Measurements from ENCODE around the gene FOXP1.

FOXP1 gene

DNA sequence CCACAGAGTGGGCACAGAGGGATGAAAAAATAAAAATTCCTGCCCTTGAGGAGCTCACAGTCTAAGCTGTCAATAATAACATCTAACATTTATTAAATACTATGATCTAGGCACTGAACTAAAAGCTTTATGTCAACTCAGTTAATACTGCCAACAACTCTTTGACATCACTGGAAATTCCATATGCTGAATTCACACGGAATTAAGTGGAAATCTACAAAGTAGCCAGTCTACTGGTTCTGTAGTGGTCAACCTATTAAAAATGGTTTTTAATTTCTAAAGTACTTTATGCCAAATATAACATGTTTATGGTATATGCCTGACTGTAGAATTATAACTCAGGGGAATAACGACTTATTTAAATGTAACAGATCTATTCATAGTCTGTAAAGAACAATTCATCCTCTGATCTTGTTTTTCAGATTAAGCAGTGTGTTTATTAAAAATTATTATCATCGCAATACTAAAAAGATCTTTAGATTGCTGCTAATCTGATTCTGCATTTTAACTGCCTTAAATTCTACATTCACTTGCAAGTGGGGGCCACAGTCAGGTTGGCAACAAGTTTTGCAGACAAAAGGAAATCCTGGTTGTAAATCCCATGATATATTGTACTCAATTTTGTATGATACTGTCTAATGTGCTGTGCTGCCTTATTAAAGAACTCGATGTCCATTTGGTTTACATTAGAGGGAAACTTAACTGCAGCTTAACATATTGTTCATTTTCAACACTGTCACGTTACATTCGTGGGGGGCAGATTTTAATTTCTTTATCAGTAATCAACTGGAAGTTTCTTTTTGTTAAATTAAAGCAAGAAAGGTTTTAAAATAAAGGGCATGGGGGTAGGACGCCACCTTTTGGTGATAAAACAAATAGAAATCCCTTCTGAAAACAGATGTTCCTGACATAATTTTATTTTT is 2.6 kb upstream of the FOXP1 start:
- DNase-seq: peak in 1 of 2 donors; percentile 40

GRCh38 chr3:71585131-71585530 is 1.6 kb upstream of the FOXP1 start:
- DNase-seq: no peak

- peak; percentile 69 to 74 for DNase-seq
These were observed 975 bp upstream of the FOXP1 start for GRCh38 chr3:71584394-71585011.

DNA sequence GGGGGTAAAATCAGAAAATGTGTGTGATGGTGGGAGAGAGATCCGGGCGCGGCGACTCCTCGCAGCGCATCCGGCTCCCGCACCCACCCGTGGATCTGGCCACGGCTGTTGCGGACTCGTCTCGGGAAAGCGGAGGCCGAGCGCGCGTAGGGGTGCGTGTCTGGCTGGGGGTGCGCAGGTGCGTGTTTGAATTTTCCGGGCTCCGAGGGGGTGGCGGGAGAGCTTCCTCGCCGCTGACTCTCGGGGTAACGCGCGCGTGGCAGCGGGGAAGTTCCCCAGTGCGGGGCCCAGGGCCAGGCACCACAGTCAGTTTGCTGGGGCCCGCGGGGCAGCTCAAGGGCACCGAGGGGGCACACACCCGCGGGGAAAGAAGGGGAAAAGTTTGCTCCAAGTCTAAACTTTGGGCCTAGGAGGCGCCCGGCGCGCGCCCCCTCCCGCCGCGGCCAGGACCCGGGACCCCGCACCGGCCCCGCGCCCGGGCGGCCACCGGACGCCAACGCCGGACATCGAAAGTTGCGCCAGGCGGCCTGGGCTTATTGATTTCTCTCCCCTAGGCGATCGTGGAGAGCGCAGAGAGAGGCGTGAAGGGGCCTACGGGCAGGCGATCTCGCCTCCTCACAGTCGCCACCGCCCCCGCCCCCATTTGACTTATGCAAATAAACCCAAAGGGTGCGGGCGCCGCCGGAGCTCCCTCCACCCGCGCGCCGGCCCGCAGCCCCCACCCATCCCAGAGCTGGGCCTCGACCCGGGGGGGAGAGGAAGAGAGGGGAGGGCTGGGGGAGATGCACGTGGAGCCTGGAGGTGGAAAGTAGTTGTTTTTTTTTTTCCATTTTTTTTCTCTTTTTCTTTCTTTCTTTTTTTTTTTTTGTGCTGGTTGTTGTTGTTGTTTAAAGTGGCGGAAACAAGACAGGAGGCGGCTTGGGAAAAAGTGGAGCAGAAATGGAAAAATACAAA is 639 bp downstream of the FOXP1 start:
- peak; percentile 83 to 85 for DNase-seq

DNA sequence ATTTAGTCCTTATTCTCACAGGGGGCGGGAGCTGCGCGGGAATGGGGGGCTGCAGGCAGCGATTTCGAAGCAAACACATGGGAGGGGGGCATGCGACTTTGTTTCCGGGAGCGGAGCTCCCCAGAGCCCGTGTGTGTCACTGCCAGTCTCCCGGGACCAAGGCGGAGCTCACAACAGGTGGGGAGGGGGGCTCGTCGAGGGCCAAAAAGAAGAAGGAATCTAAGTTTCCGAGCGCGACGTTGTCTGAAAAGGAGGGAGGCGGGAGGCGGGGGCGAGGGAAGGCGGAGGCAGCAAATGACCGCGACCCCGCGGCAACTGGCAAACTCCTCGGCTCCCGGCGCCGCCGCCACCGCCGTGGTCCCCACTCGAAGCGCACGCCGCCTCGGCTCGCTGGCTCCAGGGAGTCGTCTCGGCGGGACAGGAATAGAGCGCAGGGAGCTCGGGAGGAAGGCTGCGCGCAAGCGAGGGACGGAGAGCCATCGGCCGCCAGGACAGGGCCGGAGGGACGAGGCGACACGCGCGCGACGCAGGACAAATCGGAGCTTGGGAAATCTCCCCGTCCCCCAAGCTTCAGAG is 1.4 kb downstream of the FOXP1 start:
- peak; percentile 67 to 69 for DNase-seq

DNA sequence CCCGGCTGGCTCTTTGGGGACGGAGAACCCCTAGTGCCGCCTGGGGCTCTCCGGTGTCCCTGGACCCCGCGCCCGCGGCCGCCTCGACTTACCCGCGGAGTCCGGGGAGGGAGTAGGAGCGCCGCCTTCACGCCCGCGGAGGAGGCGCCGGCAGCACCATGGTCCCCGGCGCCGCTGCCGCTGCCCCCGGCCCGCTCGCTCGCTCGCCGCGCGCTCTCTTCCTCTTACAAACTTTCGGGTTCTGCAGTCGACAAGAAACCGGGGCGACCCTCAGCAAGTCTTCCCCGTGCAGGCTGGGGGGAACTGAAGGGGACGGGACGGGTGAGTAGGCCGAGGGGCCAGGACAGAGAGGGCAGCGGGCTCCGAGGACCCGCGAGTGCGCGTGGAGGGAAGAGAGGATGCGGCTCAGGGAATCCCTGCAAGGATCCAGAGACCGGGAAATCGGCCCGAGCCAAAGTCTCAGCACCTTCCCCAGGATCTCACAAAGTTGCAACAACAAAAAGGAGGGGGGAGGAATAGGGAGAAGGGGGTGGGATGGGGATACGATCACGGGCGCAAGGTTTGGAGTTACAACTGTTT is 2.0 kb downstream of the FOXP1 start:
- peak; percentile 48 to 50 for DNase-seq

DNA sequence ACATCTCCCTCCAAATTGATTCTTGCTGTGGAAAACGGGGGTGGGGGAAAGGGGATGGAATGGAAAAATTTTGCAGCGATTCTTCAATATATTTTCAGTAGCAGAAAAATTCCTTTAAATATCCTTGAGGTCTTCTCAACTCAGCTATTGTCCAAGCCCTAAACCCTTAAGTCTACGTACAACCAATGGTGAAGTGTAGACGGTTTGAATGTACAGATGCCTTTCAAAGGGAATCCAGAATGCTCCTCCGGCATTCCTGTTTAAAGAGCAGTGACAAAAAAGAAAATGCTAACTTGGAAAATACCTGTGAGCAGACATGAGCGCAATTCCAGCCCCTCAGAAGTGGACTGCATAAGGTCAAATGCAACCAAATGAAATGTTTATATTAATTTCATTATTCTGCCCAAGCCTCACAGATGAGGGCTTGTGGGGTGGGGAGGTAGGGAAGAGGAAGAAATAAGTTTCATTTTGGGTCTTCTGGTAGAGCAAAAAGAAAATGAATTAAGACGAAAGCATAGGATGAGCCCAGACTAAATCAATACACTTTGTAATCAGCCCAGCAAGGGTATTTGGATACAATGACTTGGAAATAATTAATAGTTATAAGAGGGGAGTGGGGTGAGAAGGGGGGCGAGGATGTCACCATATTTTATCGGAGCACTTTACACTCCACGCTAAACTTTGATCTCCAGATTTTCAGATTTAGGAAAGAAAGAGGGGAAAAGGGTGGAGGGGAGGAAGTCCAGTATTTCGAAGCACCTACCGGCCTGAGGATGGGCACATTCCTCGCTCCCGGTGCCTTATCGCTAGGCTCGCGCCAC is 2.7 kb downstream of the FOXP1 start:
- no peak for DNase-seq

- DNase-seq: no peak
These were observed 3.6 kb downstream of the FOXP1 start for GRCh38 chr3:71579935-71580406.

DNA sequence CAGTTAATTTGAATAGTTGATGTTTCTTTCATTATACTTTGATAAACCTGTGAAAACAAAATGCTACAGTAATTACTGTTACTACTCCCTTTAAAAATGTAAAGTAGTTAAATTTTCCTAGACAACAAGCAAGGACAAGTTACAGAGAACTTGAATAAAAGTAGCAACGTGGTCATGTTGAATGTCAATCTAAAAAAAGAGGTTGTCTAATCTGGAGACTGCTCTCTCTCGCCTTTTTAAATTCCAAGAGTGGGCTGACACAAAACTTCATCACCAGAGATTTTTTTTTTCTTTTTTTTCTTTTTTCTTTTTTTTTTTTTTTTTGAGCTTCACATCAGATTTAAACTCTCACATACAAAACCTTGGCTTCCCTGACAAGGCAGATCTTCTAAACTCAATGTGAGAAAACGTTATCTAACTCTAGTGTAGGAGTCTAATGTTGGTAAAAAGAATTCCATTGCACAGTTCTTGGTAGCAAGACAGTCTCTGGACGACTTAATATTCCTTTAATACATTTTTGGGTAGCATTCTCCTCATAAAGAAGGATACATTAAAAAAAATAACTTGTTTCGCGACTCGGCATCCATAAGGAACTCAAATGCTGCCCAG is 4.1 kb downstream of the FOXP1 start:
- no peak for DNase-seq

DNA sequence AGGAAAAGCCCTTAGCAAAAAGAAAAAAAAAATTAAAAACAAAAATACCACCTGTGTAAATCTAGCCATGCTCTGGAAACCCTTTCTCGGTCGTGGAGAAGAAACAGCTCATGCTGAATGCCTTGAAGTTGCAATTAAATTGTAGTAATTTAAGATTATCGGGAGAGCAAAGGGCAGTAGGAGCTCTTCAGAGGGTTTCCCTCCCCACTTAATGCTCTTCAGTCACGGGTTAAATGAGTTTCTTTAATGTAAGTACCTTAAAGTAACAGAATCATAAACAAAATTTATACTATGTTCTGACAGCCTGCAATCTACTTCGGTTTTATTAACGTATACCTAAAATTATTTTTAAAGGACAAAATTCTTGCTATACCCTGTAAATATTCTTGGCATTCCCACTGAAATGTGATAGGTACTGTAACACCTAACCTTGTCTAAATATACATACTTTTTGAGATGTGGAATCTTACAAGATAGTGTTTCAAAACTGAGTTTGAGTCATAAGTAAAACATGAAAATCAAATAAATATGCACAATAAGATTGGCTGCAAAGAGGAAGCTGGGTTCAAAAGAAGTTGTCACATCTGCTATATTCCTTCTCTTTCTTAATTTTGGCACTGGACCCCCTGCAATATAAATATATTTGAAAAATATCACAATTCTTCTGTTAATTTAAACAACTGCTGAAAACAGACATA is 5.3 kb downstream of the FOXP1 start:
- DNase-seq: no peak

DNA sequence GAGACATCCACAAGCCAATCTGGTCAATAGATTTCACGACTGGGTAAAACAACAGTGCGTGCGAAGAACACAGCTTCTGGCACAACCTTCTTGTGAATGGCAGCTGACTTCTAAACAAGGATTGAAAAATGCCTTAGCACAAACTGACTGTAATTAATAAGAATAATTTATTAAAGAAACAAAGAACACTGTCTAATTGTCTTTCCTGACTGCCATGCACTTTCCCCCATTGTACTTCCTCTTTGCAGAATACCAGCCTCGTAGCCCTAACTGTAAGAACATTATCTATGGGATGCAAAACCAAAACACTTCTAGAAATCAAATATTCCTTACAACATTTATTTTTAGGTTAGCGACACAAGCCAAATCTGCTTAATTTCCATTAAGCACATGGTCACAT is 6.5 kb downstream of the FOXP1 start:
- DNase-seq: no peak

DNA sequence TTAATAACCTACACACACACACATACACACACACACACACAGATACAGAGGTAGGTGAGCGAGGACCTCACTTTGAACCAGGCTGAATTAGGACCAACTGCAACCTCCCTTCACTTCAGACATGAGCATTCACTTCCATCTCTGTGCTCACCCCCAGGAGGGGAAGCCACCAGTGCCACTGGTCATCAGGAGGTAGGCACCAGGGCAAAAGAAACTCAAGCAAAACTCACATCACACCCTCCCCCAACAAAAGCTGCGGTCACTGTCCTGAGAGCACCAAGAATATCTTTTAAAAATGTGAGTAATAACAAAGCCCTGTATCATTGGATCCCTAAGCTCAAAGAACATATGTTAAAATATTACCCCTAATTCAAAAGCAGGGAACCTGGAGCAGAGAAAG is 8.1 kb downstream of the FOXP1 start:
- DNase-seq: no peak

DNA sequence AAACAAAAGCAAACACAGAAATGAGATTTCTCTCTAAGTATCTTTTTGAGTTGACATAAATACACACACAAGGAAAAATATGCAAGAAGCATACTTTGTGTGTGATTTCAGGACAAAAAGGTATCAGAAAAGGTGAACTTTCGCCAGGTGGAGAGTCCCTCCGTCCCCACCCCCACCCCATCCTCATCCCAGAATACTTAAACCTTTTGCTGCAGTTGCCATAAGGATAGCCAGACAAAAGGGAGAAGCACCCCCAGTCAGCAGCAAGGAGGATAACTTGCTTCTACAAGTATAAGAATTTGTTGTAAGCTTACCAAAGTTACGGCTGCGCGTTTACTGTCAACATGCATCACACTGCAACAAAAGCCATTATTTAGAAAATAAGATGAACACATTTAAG is 10.3 kb downstream of the FOXP1 start:
- no peak for DNase-seq

- no peak for DNase-seq
These were observed 13.0 kb downstream of the FOXP1 start for GRCh38 chr3:71570546-71570945.

DNA sequence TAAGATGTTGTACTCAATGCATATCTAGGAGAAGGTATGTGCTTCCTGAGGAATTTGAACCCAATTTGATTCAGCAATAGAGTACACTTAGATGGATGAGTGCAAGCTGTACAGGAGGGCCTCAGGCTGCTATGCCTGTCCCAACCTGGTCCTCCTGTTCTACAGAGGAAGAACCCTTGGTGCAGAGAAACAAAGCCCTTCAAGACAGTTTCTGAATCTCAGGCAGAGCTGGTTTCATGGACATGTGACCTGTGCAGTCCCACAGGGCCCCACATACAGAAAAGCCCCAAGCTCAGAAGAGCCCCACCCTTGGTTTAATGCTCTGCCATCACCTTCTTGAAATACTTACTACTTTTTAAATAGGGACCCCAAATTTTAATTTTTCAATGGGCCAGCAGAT is 15.3 kb downstream of the FOXP1 start:
- no peak for DNase-seq

GRCh38 chr3:71566776-71567175 is 16.8 kb downstream of the FOXP1 start:
- DNase-seq: no peak

DNA sequence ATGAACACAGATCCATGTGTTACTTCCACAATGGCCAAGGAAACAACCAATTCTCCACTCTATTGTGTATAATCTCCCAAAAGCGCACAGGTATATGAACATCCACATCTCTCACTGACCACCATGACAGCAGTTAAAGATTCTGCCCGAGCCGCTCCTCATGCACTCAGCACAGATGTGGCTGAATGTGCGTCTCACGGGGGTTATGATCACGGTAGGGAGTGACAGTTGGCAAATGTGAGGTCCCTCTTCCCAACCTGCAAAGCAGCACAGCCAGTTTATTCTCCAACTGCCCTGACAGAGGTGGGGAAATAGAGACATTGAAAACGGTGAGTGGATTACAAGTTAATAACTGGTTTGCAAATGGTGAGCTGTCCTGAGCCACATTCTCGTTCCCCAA is 17.6 kb downstream of the FOXP1 start:
- no peak for DNase-seq

DNA sequence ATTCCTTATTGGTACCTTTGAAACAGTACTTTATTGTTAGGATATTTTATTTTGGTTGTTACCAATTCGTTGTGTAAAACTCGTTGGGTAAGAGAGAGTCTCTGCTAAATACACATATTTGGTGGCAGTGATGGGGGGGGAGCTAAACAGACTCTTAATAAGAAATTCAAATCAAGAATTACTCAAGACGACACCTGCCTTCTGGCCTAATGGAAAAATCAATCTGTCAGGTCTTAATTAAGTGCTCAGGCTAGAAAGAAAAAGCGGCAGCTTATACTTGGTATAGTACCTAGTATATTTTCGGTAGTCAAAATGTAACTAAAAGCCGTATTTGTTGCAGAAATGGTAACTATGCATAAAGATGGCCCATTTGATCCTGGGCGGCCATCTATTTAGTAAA is 18.2 kb downstream of the FOXP1 start:
- DNase-seq: no peak

- no peak for DNase-seq
These were observed 19.2 kb downstream of the FOXP1 start for GRCh38 chr3:71564361-71564760.

DNA sequence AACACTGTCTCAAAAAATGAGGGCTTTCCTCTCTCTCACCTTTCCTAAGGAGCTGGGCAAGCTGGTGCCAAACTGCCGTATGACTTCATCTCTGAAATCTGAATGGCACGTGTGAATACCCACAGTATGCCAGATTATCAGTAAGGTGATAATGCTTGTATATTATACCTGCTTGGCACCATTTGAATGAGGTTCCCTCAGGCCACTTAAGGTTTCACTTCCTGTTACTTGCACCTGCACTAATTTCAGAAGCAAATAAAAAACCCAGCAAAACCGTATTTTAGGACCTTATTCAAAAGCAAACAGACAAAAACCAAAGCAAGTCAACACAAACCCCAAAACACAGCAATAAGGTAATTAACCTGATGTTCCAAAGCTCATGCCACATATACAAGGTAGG is 19.7 kb downstream of the FOXP1 start:
- DNase-seq: no peak

All from stimulated activated CD4-positive, alpha-beta T cell treated with anti-CD3 and anti-CD28 coated beads, Interleukin-2, amount 100 ng/mL, for 24 hours (primary cell).